ENCODE data around the gene PARP8.
"Not testable (repeated sequence)": the region's sequence is repeated elsewhere in the genome, so short reads cannot be mapped to it uniquely, and the experiment has no call there.

PARP8 gene

DNA sequence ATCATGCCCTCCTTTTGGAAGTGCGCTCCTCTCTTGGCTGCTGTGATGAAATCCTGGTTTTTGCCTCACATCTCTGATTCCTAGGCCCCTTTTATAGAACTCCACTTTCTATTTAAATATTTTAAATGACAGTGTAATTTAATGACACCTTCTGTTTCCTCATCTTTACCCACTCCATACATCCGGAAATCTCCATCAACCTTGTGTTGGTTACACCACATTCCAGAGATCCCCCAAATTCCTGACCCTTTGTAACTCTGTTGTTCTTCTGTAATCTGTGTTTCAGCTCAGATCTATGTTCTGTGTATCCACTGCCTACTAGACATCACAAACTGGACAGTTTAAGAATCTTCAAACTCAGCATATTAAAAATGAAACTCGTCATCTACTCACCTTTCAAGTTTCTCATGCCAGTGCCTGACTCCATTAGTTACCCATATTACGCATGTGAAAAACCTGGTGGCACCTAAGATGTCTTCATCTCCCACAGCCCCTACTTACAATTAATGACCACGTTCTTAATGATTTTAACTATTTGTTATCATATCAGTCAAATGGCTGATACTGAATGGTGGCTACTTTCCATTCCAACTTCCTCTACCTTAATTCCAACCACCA, 25.1 kb downstream of the PARP8 start:
- no peak for DNase-seq

GRCh38 chr5:50694027-50694590, 27.7 kb downstream of the PARP8 start:
- DNase-seq, result no peak

DNA sequence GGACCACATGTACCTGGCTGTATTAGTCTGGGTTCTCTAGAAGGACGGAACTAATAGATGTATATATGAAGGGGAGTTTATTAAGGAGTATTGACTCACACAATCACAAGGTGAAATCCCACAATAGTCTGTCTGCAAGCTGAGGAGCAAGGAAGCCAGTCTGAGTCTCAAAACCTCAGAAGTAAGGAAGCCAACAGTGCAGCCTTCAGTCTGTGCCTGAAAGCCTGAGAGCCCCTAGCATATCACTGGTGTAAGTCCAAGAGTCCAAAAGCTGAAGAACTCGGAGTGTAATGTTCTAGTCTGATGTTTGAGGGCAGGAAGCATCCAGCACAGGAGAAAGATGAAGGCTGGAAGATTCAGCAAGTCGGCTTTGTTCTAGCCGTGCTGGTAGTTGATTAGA, 28.2 kb downstream of the PARP8 start:
- DNase-seq, result not testable (repeated sequence)

DNA sequence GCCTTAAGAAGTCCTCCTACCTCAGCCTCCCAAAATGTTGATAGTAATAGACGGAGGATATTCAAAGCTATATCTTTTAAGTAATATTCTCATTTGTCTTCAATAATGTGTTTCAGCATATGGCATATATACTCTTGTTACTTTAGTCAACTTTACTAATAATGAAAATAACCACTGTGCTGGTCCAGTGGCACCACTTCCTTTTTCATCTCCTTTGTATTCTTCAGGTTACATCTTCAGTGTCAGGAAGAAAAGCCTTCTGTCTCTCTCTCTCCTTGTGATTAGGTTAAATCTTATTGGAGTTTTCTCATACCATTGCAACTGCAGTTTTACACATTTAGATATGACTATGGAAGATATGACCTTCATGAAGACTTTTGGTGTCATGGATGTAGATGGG, 31.3 kb downstream of the PARP8 start:
- no peak for DNase-seq

DNA sequence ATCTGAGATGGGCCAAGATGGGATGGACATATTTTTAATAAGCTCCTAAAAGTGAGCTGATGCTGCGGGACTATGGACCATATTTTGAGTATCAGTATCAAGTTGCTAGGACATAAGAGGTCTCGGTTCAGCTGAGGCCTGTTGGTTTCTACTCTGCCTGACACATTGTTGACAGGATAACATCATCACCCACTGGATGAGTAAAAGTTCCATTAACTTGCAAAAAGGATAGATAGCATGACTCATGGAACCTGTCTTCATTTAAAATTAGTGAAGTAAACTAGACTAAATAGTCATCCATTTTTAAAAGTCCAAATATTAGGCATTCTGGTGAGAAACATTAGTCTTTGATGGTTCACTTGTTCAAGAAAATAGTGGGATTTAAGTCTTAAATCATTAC, 33.3 kb downstream of the PARP8 start:
- DNase-seq, result peak; percentile 11

GRCh38 chr5:50700706-50701105, 34.3 kb downstream of the PARP8 start:
- DNase-seq, result no peak

GRCh38 chr5:50702615-50703366, 36.4 kb downstream of the PARP8 start:
- DNase-seq, result no peak

- no peak for DNase-seq
These were observed 36.9 kb downstream of the PARP8 start for GRCh38 chr5:50703367-50703666.

DNA sequence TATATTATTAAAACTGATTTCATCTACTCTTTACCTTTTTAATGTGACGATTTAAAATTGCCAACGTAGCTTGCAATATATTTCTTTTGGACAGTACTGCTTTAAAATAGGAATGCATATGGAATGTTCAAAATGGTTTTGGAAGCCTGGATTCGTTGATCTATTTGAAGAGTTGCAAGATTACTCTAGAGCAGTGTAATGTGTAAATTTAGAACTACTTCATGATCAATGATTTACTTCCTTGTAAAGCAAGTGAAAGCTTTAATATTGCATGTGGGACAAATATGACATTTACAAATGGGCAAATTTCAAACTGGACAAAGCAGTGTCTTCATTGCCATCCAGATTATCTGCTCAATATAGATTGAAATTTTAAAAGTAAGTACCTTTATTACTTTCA, 38.3 kb downstream of the PARP8 start:
- no peak for DNase-seq

DNA sequence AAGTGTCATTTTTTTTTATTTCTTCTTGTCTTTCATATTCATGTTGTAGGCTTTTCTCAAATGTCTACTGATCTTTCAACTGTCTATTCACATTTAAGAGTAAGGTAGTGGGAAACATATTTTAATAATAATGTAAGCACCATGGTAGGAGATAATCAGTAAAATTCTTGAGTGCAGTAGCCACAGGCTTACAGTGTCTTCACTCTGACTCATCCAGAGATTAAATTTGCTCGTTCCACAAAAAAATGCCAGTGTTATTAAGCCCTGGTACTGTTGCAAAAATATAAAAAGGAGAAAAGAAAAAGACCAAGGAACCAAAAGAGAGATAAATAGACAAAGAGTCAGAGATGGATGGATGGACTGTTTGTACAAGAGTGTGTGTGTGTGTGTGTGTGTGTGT, 43.0 kb downstream of the PARP8 start:
- no peak for DNase-seq

- no peak for DNase-seq
These were observed 44.4 kb downstream of the PARP8 start for GRCh38 chr5:50710838-50711237.

- peak; percentile 58 for DNase-seq
These were observed 44.8 kb downstream of the PARP8 start for GRCh38 chr5:50711280-50711679.

GRCh38 chr5:50712479-50712878, 46.0 kb downstream of the PARP8 start:
- DNase-seq, result no peak

GRCh38 chr5:50715001-50715400, 48.6 kb downstream of the PARP8 start:
- no peak for DNase-seq

DNA sequence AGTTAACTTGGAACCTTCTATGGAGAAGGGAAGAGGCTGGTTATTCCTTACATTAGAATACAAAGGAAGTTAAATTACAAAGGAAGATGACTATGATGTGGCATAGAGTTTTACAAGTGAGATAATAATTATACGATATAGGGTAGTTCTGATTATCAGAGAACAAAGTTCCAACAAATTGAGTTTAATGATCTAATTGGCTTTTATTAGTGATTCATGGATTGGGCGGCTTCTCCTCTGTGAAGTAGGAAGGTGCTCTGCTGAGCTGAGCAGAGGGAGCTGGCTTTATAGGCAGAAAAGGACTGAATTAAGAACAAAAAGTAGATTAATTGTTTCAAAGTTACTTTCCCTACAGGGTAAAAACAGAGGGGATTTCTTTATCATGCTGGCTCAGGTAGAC, 49.7 kb downstream of the PARP8 start:
- no peak for DNase-seq

DNA sequence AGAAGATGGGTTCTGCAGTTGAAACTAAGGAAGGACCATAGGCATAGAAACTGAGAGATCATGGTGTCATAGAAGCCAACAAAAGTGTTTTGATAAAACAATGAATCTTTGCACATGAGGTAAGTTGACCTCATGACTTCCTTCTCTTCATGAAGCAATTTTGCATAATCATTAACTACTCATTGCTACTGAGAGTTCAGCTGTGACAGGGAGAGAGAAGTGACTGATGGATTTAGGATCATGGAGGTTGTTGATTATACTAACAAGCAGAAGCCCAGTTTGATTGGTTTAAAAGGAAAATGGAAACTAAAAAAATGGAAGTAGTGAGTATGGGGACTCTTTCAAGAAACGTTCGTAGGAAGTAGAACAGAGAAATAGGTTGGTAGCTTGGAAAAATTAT, 51.2 kb downstream of the PARP8 start:
- DNase-seq, result peak; percentile 20

- DNase-seq, result no peak
These were observed 53.7 kb downstream of the PARP8 start for GRCh38 chr5:50720061-50720710.

GRCh38 chr5:50722223-50722622, 55.8 kb downstream of the PARP8 start:
- no peak for DNase-seq

DNA sequence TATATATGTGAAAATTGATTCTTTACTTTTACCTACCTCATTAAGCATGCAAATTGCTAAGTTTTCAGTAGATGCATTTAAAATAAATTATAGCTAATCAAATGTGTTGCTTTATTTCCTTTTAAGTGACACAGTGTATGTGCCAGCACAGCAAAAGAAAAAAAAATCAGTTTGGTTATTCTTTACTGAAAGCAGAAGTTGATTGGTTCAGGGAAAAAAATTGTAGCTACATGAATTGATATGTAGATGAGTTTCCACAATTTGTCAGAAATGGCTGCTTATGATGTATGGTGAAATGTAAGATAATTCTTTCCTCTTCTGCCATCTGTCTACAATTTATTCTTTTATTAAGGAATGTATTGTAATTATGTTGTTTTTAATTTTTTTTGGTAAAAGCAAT, 57.8 kb downstream of the PARP8 start:
- no peak for DNase-seq

DNA sequence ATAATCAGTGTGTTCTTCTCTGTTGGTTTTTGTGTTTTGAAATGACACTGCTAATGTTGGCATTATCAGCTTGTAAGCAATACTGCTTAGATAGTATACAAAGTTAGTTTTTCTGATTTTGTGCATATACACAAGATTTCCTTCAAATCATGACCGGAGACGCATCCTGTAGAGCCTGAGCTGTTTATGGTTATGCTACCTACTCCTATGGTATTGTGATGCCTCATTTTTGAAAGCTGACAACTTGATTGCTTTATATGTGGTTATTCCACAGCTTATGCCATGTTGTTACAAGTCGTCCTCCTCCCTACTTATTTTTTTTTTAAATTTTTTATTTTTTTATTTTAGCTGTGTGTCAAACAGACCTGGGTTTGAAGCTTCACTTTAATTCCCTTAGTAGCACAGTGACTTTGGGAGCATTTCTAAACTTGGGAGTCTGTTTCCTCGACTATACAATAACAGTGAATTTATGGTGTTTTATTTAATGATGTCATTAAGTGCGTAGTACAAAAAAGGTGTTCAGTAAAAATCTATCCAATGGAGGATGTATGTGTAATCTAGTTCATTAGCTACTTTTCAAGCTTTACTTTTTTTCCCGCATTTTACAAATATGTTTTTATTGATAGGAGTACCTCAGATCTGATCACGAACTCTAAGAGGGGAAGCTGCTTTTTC, 59.5 kb downstream of the PARP8 start:
- DNase-seq, result no peak

DNA sequence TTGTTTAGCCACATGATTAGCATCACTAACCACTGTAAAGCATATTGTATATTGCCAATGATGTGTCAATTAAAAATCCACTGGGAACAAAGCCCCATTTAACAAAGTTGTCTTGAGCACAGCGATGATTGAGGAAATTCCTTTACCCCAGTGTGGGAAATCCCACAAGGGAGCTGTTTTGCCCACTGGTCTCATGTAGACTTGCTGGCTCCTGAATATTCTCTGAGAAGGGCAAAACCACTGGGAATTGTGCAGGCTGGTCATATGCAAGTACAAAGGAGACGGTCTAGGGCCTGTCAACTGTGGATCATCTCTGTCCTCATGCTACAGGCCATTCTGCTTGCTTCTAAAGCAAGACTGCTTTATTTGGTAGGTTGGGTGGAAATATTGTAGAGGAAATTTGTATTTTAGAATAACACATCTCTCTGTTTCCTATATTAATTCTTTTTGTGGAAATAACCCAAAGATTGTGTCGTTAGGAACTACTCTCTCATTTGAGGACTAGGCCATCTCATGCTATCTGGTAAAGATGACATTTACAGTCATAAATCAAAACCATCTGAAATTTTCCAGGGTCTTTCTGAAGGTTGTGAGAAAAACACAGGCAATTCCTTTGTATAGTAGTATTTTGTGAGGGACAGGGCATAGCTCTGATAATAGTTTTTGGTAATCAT, 60.2 kb downstream of the PARP8 start:
- no peak for DNase-seq

GRCh38 chr5:50727149-50727496, 60.7 kb downstream of the PARP8 start:
- no peak for DNase-seq

GRCh38 chr5:50727845-50728244, 61.4 kb downstream of the PARP8 start:
- no peak for DNase-seq
